HL-60/S4 treated with retinoic acid at 250 ng/mL for 4 days and 3 days (cell line): ENCODE results near the gene DZIP1.
"Not testable (repeated sequence)": the region's sequence is repeated elsewhere in the genome, so short reads cannot be mapped to it uniquely, and the experiment has no call there.

Experiments
- in situ Hi-C: fragments of 300-500 bp; cut with MboI; formaldehyde crosslinking; loops from 2 replicates; pipeline ENCODE4 v1.7.0; 2022; ENCODE audit warnings: low sequenced_read_pairs

The DZIP1 gene

GRCh38 chr13:95603887-95604555 lies 40.5 kb downstream of the DZIP1 start:
- in situ Hi-C loops: no loop called here

GRCh38 chr13:95601906-95602305 lies 42.6 kb downstream of the DZIP1 start:
- in situ Hi-C loops: no loop called here

GRCh38 chr13:95601216-95601615 lies 43.3 kb downstream of the DZIP1 start:
- in situ Hi-C loops: no loop called here

- in situ Hi-C loops: no loop called here
Observed at GRCh38 chr13:95596701-95597100, 47.8 kb downstream of the DZIP1 start.

- in situ Hi-C loops: no loop called here
Observed at GRCh38 chr13:95593462-95593861, 51.0 kb downstream of the DZIP1 start.

- in situ Hi-C loops: no loop called here
Observed at GRCh38 chr13:95588721-95589120, 55.8 kb downstream of the DZIP1 start.

GRCh38 chr13:95588134-95588533 lies 56.4 kb downstream of the DZIP1 start:
- in situ Hi-C loops: no loop called here

GRCh38 chr13:95585867-95586266 lies 58.6 kb downstream of the DZIP1 start:
- in situ Hi-C loops: no loop called here

GRCh38 chr13:95579303-95579702 lies 65.2 kb downstream of the DZIP1 start:
- in situ Hi-C loops: no loop called here

GRCh38 chr13:95573221-95573620 lies 71.3 kb downstream of the DZIP1 start:
- in situ Hi-C loops: no loop called here

- in situ Hi-C loops: no loop called here
Observed at GRCh38 chr13:95571941-95572340, 72.6 kb downstream of the DZIP1 start.

- in situ Hi-C loops: no loop called here
Observed at GRCh38 chr13:95570016-95570415, 74.5 kb downstream of the DZIP1 start.

- in situ Hi-C loops: no loop called here
Observed at GRCh38 chr13:95568131-95568530, 76.4 kb downstream of the DZIP1 start.

GRCh38 chr13:95565758-95566157 lies 78.7 kb downstream of the DZIP1 start:
- in situ Hi-C loops: not testable (repeated sequence)

GRCh38 chr13:95564733-95565291 lies 79.7 kb downstream of the DZIP1 start:
- in situ Hi-C loops: no loop called here

- in situ Hi-C loops: no loop called here
Observed at GRCh38 chr13:95564091-95564490, 80.4 kb downstream of the DZIP1 start.

GRCh38 chr13:95560387-95560786 lies 84.1 kb downstream of the DZIP1 start:
- in situ Hi-C loops: no loop called here

GRCh38 chr13:95559100-95559499 lies 85.4 kb downstream of the DZIP1 start:
- in situ Hi-C loops: no loop called here

GRCh38 chr13:95557013-95557412 lies 87.5 kb downstream of the DZIP1 start:
- in situ Hi-C loops: no loop called here

GRCh38 chr13:95553581-95554385 lies 90.7 kb downstream of the DZIP1 start:
- in situ Hi-C loops: no loop called here

GRCh38 chr13:95552539-95553441 lies 91.7 kb downstream of the DZIP1 start, which contains the start of gene CLDN10:
CLDN10 (plus strand) TSS chr13:95552720; CDS start chr13:95552754, 34 bp downstream.
- in situ Hi-C loops: no loop called here
